Measurements from ENCODE around the gene RTN3.

The RTN3 gene

DNA sequence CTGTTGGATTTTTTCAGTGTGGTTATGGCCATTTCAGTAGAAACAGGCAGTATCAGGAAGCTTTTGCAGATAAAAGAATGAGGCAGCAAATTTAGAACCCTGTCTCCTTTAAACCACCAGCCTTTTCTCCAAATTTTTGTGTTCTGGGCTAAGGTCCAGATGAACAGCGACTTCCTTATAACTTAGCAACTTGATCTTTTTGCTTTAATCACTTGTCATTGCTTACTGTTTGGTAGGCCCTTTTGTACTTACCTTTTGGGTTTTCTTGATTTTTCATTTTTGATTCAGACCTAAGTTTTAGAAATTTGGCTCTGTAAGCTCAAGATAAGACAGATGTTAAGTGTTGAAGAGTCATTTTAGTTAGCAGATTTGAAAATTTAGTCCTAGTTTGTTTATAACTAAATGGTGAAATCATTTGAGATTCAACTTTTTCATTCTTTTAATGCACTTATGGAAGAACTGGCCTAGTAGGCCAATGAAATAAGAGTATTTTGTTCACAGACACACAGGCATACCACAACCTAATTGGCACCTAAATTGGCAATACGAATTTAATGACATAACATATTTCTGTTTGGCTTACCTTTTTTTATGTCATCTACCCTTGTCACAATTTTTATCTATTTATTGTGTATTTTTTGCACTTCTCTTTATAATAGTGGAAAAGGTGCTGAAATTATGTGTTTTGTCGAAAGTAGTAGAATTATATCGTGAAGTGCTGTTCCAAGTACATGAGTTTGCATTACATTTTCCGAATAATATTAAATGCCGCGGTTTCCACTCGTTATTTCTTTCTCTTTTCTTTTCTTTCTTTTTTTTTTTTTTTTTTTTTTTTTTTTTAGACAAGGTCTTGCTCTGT is 2.1 kb downstream of the RTN3 start:
- DNase-seq = peak in 1 of 3 donors; percentile 13

DNA sequence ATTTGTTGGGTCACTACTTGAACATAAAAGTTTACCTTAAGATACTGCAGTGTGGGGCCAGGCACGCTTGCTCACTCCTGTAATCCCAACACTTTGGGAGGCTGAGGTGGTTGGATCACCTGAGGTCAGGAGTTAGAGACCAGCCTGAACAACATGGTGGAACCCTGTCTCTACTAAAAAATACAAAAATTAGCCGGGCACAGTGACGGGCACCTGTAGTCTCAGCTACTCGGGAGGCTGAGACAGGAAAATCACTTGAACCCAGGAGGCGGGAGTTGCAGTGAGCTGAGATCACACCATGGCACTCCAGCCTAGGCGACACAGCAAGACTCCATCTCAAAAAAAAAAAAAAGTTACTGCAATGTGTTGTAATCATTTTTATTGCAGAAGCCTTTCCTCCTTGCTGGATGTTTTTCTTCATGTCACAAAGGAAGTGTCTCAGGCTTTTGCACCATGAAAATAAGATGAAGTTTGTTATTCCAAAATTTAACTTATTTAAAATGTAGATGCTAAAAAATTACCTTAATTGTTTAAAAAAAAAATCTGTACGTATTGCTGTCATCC is 3.9 kb downstream of the RTN3 start:
- peak; percentile 26 to 42 (median 41) for DNase-seq

DNA sequence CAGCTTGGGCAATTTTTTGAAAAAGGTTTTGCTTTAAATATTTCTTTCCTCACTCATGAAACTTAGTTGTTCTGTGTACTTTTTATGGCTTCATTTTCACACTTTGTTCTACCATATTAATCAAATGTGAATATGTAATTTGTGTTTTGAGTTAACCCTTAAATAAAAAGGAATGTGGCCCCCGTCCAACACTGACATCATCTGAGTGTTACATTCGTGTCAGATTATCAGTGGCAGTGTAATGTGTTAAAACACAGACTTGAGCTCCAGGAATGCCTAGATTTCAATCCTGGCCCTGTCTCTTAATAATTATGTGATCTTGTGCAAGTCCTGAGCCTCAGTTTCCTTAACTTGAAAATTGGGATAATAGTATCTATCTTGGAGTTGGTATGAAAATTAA is 5.6 kb downstream of the RTN3 start:
- no peak for DNase-seq

DNA sequence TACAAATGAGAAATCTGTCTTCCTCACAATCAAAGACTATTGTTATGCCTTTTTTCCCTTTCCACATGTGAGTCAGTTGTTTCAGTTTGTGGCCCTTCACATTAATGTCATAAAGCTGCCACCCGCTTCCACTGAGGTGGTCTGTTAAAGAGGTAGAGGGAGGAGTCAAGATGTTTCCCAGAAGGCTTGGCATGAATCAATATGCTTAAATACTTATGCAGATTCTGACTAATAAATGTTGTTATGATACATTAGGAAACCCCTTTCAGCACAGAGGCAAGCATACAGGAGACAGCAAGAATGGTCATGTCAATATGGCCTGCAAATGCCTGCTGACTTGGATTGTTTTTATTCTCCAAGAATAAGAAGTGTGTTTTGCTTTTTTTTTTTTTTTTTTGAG is 6.5 kb downstream of the RTN3 start:
- no peak for DNase-seq

DNA sequence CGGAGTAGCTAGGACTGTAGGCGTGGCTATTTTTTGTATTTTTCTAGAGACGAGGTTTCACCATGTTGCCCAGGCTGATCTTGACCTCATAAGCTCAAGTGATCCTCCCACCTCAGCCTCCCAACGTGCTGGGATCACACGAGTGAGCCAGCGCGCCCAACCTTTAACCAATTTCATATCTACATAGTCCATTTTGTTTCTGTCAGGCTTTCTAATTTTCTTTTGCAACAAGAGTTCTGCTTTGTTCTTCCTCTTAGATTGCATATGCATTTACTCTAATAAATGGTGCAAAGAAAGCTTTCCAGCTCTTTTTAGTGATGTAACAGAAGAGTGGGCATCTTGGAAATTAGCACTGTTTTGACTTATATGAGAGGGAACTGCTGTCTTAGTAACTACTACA is 13.3 kb downstream of the RTN3 start:
- peak; percentile 31 to 59 (median 59) for DNase-seq

DNA sequence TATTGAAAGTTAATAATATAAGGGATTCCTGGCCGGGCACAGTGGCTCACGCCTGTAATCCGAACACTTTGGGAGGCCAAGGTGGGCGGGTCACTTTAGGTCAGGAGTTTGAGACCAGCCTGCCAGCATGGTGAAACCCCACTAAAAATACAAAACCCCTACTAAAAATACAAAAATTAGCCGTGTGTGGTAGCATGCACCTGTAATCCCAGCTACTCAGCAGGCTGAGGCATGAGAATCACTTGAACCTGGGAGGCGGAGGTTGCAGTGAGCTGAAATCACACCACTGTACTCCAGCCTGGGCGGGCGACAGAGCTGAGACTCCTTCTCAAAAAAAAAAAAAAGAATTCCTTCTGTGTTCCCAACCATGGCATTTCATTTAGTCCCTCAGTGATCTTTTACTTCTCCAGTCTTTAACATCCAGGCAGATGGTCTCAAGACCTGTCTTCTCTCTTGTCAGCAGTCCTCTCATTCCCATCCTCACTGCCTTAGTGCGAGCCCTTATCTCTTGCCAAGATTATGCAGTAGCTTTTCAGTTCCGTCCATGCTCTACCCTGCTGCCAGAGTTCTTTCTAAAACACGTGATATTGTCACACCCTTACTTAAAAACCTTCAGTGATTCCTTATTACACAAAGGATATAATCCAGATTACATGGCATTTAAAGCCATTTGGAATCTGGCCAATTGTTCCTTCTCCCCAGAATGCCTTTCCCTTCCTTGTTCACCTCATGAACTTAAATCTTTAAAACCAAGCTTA is 17.9 kb downstream of the RTN3 start:
- no peak for DNase-seq

DNA sequence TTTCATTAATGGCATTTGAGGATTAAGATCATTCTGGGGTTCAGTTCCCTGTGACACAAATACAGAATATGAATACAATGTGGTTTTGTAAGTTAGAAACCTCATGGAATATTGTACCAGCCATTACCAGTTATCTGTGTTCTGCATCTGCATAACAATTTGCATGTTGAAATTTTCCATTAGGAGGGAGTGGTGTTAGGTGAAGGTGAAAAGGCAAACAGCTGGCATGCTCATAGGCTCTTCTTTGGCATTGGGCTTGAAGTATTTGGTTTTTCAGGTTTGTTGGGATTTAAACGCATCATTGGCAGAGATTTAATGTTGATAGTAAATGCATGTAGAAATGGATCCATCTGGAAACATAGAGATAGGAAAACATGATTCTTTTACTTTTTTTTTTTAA is 18.6 kb downstream of the RTN3 start:
- DNase-seq = no peak

DNA sequence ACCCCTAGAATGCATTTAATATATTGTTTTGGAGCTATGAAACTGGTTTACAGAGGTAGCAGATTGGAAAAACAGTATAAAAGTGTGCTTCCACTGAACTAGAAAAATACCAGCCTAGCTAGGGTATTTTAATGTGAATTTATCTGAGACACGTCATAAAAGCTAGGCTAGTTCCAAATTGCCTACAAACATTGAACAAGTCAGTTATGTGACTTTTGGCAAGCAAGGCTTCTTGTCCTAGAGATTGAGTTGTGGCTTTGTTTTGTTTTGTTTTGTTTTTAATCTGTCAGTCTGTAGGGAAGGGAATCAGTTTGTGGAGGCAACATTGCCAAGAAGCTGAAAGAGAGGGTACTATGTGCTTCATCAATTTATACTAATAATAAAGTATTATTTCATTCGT is 24.2 kb downstream of the RTN3 start:
- DNase-seq = no peak

DNA sequence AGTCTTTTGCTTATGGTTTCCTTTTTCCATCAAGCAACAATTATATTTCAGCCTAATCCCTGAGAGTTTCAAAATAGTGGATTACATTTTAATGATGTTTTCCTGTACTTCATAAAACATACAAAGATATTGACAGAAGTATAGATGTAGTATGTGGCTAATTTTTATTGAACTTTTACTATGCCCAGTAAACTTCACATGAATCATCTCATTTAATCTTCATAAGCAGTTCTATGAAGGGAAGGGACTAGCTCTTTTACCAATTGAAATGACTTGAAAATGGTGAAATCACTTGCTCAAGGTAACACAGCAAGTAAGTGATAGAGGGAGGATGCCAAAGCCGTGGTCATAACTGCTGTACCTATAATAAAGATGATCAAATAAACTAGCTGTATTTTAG is 27.5 kb downstream of the RTN3 start:
- no peak for DNase-seq

DNA sequence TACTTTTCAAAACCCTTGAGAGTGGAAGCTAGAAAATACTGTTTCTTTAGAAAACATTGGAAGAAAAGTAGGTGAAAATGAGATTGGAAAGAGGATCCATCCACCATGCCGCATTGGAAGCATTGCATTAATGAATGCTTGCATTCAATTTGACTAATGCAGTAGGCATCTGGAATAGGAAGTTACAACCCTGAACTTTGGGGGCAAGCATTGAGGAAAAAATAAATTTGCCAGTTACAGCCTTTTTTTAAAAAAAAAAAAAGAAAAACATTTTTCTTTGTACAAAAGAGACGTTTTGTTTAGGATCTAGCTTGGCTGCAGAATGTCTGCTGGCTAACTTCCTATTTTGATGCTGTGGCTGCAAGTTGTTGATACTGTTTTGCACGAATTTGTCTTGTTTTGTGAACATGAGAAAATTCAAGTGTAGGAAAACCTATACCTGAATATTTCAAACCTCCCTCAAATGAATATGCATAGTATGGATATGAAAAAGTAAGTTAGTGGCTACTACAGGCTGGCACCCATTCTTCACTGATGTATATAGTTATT is 28.1 kb downstream of the RTN3 start:
- DNase-seq = peak in 1 of 3 donors; percentile 10

DNA sequence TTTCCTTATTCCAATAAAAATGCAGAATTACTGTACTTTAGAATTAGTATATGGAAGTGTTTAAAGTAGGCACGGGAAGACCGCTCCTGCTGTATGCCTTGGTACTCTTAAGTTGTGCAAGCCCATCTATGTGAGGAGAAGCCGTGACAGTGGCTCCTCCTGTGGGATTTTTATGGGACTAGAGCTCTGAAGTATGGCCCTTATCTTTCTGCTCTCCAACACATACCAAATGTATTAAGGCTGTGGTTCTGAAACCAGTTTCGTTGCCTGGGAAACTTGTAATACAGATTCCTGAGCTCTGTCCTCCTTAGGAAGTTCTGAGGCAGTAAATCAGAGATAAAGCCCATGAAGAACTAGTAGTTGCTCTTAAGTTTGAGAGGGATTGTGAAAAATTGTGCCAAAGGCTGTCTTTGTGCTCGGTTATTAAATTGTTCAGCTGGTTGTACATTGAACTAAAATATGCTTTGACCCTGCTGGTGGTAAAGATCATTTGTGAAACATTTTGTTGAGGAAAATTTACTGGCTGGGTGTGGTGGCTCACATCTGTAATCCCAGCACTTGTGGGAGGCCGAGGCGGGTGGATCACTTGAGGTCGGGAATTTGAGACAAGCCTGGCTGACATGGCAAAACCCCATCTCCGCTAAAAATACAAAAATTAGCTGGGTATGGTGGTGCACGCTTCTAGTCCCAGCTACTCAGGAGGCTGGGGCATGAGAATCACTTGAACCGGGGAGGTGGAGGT is 29.3 kb downstream of the RTN3 start:
- DNase-seq = no peak

DNA sequence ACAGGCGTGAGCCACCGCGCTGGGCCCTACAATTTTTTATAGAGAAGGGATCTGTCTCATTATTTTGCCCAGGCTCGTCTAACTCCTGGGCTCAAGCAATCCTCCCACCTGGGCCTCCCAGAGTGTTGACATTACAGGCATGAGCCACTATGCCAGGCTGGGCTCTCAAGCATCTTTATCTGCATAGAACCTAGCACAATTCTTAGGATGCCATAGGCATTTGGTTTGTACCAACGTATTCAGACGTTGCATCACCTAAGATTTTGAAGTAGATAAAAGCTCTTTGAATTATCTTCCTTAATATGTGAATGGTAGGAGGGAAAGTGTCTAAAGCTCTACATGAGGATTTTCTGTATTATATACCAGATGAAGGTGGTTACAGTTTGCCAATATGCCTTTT is 30.5 kb downstream of the RTN3 start:
- DNase-seq = no peak

DNA sequence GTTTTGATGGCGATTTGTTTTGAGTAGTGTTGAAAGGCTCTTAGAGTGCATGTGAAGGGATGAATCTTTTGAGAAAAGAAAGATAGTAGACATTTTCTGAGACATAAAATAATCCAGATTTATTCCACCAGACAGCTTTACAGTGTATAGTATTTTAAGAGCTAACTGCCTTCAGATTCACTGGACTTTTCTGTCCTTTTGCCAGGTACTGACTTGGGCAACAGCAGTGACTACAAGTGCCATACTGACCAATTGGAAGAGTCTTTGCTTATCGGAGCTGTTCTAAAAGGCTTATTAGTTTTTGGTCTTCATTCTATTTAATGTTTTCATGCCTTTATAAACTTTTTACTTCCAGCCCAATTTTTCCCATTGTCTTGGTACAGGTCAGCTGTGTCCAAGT is 32.5 kb downstream of the RTN3 start:
- DNase-seq = no peak

DNA sequence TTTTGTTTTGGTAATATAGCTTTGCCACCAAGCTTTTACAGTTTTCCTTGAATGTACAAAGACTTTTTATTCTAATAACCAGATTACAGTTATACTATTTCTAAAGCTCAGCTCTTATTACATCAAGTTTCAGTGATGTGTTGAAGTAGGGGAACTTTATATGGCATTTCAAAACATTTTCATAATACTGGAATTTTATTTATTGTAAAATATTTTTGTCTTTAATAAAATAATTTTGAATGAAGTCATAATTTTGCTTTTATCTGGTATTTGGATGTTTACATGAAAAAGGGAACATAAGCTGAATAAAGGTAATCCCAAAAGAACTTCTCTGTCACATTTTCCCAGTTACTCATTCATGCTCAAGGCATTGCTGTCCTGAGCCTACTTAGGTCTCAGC is 34.7 kb downstream of the RTN3 start:
- DNase-seq = peak in 2 of 3 donors; percentile 40 to 57

DNA sequence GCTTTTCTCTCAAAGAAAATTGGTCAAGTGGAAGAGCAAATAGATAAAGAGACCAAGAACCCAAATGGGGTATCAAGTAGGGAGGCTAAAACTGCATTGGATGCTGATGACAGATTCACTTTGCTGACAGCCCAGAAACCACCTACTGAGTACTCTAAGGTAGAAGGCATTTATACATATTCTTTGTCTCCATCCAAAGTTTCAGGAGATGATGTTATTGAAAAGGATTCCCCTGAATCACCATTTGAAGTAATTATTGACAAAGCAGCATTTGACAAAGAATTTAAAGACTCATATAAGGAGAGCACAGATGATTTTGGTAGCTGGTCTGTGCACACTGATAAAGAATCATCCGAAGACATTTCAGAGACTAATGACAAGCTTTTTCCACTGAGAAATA is 37.7 kb downstream of the RTN3 start:
- no peak for DNase-seq

DNA sequence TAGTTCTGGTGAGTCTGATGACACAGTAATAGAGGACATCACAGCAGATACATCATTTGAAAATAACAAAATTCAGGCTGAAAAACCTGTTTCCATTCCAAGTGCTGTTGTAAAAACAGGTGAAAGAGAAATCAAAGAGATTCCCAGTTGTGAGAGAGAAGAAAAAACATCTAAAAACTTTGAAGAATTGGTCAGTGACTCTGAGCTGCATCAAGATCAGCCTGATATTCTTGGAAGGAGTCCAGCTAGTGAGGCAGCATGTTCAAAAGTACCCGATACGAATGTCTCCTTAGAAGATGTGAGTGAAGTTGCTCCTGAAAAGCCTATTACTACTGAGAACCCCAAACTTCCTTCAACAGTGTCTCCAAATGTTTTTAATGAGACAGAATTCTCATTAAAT is 38.7 kb downstream of the RTN3 start:
- no peak for DNase-seq

DNA sequence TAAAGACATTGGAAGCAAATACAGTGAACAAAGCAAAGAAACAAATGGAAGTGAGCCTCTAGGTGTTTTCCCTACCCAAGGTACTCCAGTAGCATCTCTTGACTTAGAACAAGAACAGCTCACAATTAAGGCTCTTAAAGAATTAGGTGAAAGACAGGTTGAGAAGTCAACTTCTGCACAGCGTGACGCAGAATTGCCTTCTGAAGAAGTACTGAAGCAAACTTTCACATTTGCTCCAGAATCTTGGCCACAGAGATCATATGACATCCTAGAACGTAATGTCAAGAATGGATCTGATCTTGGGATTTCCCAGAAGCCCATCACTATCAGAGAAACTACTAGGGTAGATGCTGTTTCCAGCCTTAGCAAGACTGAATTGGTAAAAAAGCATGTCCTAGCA is 39.3 kb downstream of the RTN3 start:
- DNase-seq = no peak

DNA sequence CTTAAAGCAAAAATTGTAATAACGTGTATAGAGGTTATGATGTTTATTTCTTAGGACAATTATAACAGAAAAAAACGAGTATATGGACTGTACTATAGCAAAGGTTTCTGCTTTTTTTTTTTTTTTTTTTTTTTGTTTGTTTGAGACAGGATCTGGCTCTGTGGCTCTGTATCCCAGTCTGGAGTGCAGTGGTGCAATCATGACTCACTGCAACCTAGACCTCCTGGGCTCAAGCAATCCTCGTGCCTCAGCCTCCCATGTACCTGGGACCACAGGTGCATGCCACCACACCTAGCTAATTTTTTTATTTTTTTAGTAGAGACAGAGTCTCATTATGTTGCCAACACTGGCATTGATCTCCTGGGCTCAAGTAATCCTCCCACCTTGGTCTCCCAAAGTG is 48.0 kb downstream of the RTN3 start:
- DNase-seq = no peak

DNA sequence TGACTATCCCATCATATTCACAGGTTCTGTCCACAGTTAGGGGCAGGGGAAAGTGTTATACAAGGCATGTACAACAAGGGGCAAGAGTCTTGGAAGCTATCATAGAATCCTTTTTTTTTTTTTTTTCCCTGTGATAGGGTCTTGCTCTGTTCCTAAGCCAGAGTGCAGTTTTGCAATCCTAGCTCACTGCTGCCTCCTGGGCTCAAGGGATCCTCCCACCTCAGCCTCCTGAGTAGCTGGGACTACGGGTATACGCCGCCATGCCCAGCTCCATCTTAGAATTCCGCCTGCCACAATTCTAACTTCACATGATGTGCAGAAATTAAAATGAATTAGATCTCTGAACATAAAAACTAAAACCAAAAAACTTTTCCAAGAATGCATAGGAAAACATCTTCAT is 55.6 kb downstream of the RTN3 start:
- no peak for DNase-seq

DNA sequence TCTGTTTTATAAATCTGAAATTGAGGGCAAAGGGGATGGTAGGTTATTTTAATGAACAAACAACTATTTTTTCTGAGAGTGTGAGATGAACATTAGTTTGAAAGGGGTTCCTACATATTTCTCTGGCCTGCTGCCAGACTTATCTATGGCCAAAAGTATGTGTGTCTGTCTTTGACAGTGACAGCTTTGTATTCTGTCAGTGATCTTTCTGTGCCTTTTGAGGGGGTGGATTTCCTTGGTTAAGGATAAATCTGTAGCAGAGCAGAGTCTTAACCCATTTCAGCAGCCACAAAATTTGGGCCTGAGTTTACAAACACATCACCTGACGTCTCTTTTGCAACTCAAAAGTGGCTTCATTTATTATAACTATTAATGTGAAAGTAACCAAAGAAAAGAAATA is 56.4 kb downstream of the RTN3 start:
- no peak for DNase-seq

DNA sequence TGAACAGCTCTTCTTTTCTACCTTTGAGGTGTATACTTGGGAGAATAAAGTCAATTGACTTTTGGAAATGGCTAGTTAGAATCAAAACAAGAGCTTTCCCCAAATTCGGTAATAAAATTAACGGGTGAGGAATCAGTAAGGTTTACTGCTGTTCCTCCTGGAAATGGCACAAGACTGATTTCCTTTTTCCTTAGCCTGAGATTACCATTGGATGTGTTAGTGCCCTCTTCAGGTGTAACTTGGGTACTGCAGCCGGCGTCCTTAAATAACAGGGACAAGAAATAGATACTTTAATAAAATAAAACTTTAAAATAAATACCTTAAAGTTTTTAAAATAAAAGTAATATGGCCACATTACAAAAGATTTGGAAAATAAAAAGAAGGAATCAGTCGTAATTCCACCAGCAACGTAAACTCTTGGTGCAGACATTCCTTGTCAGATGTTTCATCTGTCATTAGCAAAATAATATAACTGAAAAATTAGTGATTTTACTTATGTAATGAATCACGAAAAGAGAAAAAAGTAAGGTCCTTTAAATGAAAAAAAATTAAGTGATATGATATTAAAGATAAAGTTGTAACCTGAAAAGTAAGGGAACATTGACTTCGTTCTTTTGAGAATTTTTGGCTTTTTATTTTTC is 57.5 kb downstream of the RTN3 start:
- peak; percentile 85 to 92 (median 85) for DNase-seq
